Smooth muscle cell of the brain vasculature (primary cell): ENCODE results near the gene ALG5.

Source experiments
- DNase-seq: peaks from one replicate; pipeline ENCODE4 v3.0.0-alpha.2; 2012; ENCODE audit warnings: low read depth, low spot score

Gene ALG5

GRCh38 chr13:36915896-36916640, 83.1 kb downstream of the ALG5 start:
- no peak for DNase-seq

- DNase-seq, result no peak
Observed at GRCh38 chr13:36915106-36915505, 84.0 kb downstream of the ALG5 start.

- no peak for DNase-seq
Observed at GRCh38 chr13:36914648-36915047, 84.5 kb downstream of the ALG5 start.

GRCh38 chr13:36913463-36913862, 85.7 kb downstream of the ALG5 start:
- no peak for DNase-seq

GRCh38 chr13:36912973-36913372, 86.2 kb downstream of the ALG5 start:
- DNase-seq, result no peak

- no peak for DNase-seq
Observed at GRCh38 chr13:36912369-36912768, 86.8 kb downstream of the ALG5 start.

GRCh38 chr13:36910545-36910944, 88.6 kb downstream of the ALG5 start:
- DNase-seq, result no peak

GRCh38 chr13:36907821-36908220, 91.3 kb downstream of the ALG5 start:
- no peak for DNase-seq

GRCh38 chr13:36907266-36907665, 91.9 kb downstream of the ALG5 start:
- no peak for DNase-seq

- no peak for DNase-seq
Observed at GRCh38 chr13:36905944-36906343, 93.2 kb downstream of the ALG5 start.

GRCh38 chr13:36903925-36904595, 95.1 kb downstream of the ALG5 start:
- no peak for DNase-seq
